Measurements from ENCODE around the gene RABGAP1L. TPM values are rescaled to one million over a fixed set of nuclear protein-coding genes. Genes with fewer than 3 reads are reported as not detected.

Gene RABGAP1L
- total RNA-seq, 1 experiment from 2014 or later = 29.3 TPM

DNA sequence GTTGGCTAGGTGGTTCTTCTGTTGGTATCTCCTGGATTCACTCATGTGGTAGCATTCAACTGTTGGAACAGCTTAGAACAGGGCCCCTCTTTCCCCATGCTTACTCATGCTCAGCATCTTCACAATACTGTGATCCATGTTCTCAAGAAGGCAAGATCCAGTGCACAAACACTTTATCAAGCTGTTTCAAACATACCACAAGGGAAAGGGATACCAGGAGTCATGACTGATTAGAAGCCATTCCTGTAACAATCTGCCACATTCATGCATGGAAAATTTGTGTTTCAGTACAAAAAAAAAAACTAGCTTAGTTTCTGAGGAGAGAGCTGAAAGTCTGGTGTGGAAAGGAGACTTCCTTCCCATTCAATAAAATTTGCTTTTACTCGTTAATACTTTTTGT, 670.7 kb downstream of the RABGAP1L start:
- no peak overlapping the region for H3K4me2 ChIP-seq (ENCODE audit: low read length)
- H2AFZ ChIP-seq (ENCODE audit: low read depth, low read length, poor library complexity, severe bottlenecking) = no peak overlapping the region
- TF ChIP-seq JUND (IDR thresholded peaks at IDR 0.05) (no peak), POLR2A (IDR thresholded peaks at IDR 0.05; ENCODE audit: borderline replicate concordance, extremely low read depth, insufficient read depth, insufficient read length) (no peak), SRF (IDR thresholded peaks at IDR 0.05; ENCODE audit: low read depth) (no peak), EGR1 (IDR thresholded peaks at IDR 0.05; ENCODE audit: low read depth) (no peak), SP1 (IDR thresholded peaks at IDR 0.05; ENCODE audit: low read depth) (no peak), TCF7L2 (IDR thresholded peaks at IDR 0.05; ENCODE audit: borderline replicate concordance, extremely low read depth, insufficient read depth, insufficient read length) (no peak), CEBPB (IDR thresholded peaks at IDR 0.05; ENCODE audit: low read depth) (no peak), RAD21 (IDR thresholded peaks at IDR 0.05; ENCODE audit: low read depth) (no peak), EZH2phosphoT487 (IDR thresholded peaks at IDR 0.05; ENCODE audit: borderline replicate concordance) (no peak), ZBTB33 (IDR thresholded peaks at IDR 0.05; ENCODE audit: extremely low read depth, insufficient replicate concordance, low read length) (no peak), CBX3 (IDR thresholded peaks at IDR 0.05; ENCODE audit: low read depth) (no peak), SIN3A (IDR thresholded peaks at IDR 0.05; ENCODE audit: low read depth) (no peak), POLR2AphosphoS5 (IDR thresholded peaks at IDR 0.05; ENCODE audit: low read depth, low read length) (no peak), FOSL1 (IDR thresholded peaks at IDR 0.05; ENCODE audit: low read depth) (no peak)
- TF ChIP-seq, protein P1, sequence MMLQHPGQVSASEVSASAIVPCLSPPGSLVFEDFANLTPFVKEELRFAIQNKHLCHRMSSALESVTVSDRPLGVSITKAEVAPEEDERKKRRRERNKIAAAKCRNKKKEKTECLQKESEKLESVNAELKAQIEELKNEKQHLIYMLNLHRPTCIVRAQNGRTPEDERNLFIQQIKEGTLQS (IDR thresholded peaks at IDR 0.05) = no peak
- TF ChIP-seq, protein P2, sequence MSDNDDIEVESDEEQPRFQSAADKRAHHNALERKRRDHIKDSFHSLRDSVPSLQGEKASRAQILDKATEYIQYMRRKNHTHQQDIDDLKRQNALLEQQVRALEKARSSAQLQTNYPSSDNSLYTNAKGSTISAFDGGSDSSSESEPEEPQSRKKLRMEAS (IDR thresholded peaks at IDR 0.05) = no peak
- no peak overlapping the region for H3K27ac ChIP-seq (ENCODE audit: low read depth, low read length)
- no peaks in the 10 kb centered on the region for H3K36me3 ChIP-seq (ENCODE audit: control insufficient read depth in 1 of 2, insufficient read depth in 2 of 2, low read length in 2 of 2)
- ChIA-PET CTCF (no interaction called here), RAD21 (ENCODE audit: low non-redundant PET in 1 of 2, low total read pairs in 2 of 2, uncharacterized antibody in 2 of 2, unreplicated experiment in 2 of 2) (no interaction called here), POLR2A (no interaction called here)
- no peaks in the 10 kb centered on the region for H3K27me3 ChIP-seq (ENCODE audit: insufficient read depth, low read length)
- intact Hi-C loops (cut with micrococcal nuclease) = no loop called here
- ATAC-seq (no peak), DNase-seq (ENCODE audit: low read depth, low spot score) (no peak)
- H3K4me3 ChIP-seq (replicated peaks in 1 of 2; ENCODE audit: low read depth in 1 of 2, low read length in 2 of 2) = no peak overlapping the region
- H3K79me2 ChIP-seq (ENCODE audit: insufficient read depth, low read length) = no peaks in the 10 kb centered on the region
- H3K9me2 ChIP-seq (ENCODE audit: insufficient read depth) = no peaks in the 10 kb centered on the region
- no peaks in the 10 kb centered on the region for H4K20me1 ChIP-seq (ENCODE audit: insufficient read depth)
- no peak overlapping the region for H3K9ac ChIP-seq (ENCODE audit: low read length)
- no peaks in the 10 kb centered on the region for H3K4me1 ChIP-seq (ENCODE audit: control insufficient read depth in 1 of 2, insufficient read depth in 2 of 2, low read length in 2 of 2)
- no TSS peak for BruUV-seq (replicated peaks)
- no peaks in the 10 kb centered on the region for H3K9me3 ChIP-seq (ENCODE audit: control insufficient read depth in 1 of 2, insufficient read depth in 1 of 2, low read depth in 1 of 2, low read length in 2 of 2)

All from HCT116 (cell line).